GM18868 (cell line): ENCODE data around the gene SOX11.
"Not testable (repeated sequence)": the region's sequence is repeated elsewhere in the genome, so short reads cannot be mapped to it uniquely, and the experiment has no call there.

Experiments
- ATAC-seq: cut with Tn5 transposase; IDR thresholded peaks from one replicate; pipeline ENCODE4 v1.9.1; 2021; ENCODE audit warnings: mild to moderate bottlenecking, moderate library complexity; ENCODE audit not compliant: unreplicated experiment

SOX11 gene

DNA sequence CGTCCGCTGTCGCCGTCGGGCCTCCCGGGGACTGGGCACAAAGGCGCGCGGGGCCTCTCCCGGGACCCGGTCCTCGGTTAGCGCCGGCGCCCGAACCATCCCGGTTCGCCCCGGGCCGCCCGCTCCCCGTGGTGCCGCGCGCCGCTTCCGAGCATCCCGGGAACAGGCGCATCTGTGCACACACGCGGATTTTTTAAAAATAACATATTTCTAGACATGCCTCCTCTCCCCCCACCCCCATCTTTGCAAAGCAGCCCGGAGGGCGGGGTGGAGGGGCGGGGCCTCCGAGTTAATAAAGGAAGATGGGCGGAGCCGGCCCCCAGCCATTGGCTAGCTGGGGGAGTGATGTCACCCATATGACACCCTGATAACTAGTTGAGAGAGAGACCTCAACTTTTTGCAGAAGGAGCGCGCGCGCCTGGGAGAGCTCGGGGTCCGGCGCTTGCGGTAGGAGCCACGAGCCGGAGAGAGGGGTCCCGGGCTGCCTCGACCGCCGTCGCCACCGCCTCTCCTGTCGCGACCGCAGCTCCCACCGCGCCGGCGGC is at the start of gene SOX11:
Gene SOX11, plus strand, starts transcription at position 400 of the 545 bp plus-strand sequence. CDS start 338 bp downstream, outside the sequence.
- ATAC-seq: no peak

DNA sequence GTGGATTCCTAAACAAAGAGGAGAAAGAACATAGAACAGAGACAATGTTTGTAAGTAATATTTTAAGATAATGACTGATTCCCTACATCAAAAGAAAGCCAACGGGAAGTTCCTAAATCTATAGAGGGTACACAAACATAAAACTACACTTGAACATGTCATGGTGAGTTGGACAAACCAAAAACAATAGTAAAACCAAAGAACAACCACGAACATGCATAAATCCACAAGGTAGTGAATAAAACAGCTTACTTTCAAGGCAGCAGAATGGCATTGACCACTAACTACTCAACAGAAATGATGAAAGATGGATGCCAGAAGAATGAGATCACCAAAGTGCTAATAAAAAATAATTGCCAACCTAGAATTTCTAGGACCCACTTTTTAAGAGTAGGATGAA is 39.5 kb upstream of the SOX11 start:
- ATAC-seq: not testable (repeated sequence)

DNA sequence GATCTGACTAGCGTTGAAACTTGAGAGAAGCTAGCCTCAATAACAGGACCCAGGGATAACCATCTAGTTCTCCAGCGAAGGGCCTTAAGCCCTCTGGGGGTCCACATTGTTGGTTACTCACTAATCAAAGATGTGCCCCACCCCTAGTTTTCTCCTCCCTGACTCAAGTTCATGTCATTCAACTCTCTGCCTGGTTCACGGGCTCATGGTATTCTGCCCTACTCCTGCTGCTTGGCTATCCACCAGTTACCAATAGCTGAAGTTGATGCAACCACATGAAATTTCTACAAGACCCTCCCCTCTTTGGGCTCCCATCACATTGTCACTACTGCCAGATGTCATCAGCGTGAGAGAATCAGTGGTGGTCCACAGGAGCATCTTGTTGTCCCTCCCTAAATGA is 38.4 kb upstream of the SOX11 start:
- not testable (repeated sequence) for ATAC-seq

DNA sequence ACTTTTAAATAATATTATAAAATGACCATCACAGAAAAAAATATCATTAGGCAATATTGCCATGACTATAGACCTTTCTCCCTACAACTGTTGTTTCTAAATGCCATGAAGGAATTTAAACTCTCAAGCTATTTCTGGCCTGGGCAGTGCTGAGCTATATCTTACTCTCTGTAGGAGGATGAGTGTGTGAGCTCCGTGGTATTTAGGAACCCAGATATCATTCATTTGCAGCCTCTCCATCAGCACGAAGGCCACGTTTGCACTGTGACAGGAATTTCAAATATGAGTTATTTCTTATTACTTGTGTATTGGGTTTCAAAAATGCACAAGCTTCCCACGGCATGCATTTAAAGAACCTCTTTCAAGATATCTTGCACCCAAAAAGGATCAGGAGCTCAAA is 35.0 kb upstream of the SOX11 start:
- no peak for ATAC-seq

DNA sequence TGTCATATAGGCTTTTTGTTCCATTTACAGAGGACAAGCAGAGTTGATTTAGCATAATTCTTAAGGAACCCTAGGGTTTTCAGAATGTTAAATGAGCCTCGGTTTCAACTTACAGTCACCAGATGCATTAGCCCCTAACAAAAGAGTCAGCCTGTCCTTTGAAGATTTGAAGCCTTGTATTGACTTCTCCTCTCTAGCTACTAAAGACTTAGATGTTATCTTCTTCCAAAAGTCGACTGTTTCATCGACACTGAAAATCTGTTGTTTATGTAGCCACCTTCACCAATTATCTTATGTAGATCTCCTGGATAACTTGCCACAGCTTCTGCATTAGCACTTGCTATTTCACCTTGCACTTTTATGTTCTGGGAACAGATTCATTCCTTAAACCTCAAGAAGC is 31.6 kb upstream of the SOX11 start:
- ATAC-seq: no peak

DNA sequence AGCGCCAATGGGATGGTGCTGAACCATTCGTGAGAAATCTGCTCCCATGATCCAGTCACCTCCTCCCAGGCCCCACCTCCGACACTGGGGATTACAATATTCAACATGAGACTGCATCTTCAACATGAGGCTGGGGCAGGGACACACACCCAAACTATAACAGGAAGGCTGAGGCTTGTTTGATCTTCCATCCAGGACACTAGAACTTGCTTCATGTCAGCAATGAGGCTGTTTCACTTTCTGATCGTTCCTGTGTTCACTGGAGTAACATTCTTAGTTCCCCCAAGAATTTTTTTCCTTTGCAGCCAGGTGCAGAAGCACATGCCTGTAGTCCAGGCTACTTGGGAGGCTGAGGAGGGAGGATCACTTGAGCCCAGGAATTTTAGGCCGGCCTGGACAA is 30.8 kb upstream of the SOX11 start:
- peak; percentile 50 for ATAC-seq

DNA sequence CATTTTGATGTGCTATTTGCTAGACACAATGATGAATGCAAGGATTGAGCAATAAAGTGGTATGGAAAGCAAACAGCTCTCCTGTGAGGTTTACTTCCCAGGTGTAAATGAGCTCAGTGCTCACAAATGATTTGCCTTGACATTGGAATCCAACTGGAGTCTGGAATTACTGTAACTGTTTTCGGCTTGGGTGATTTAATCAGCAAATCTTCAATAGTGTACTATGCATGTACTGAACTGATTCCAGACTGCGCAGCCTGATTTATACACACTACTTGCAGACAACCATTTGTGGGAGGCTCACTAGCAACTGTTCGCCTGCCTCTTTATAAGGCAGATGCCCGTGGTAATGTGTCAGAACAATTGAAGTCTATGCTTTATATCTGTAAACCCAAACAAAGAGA is 27.9 kb upstream of the SOX11 start:
- ATAC-seq: no peak

DNA sequence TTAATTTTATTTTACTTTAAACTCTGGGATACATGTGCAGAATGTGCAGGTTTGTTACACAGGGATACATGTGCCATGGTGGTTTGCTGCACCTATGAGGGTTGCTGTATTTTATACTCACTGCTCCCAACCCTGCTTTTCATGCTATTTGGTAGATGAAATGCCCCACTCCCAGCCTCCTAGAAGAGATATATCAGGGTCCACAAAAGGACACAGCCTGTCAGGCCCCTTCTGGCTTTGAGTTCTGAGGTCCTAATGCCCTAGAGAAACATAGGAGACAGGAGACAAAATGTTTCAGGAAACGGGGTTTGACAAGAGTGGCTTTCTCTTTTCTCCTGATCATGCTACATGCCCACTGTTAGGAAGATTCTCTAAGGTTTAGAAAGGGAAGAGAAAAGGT is 27.1 kb upstream of the SOX11 start:
- no peak for ATAC-seq

DNA sequence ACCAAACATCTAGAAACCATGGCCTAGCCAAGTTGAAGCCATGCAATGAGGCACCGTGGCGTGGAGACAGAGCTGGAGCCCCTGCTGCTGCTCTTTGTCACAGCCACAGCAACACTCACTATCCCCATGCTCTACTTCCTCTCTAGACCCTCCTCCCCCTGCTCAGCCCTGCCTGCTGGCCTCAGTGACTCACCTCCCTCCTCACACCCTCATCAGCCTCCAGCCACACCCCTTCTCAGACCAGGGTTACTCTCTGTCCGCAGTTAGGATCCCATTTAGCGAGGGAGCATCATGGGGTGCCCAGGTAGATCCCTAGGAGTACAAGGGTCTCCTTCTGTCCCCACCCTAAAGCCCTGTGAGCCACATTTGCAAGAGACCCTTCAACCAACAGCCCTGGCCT is 25.4 kb upstream of the SOX11 start:
- ATAC-seq: no peak

DNA sequence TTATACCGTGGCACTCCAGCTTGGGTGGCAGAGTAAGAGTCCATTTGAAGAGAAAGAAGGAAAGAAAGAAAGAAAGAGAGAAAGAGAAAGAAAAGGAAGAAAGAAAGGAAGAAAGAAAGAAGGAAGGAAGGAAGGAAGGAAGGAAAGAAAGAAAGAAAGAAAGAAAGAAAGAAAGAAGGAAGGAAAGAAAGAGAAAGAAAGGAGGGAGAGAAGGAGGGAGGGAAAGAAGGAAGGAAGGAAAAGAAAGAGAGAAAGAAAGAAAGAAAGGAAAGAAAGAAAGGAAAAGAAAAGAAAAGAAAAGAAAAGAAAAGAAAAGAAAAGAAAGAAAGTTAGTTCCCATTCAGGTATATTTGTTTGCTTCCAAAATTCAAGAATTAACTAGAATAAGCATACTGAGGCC is 24.5 kb upstream of the SOX11 start:
- not testable (repeated sequence) for ATAC-seq

DNA sequence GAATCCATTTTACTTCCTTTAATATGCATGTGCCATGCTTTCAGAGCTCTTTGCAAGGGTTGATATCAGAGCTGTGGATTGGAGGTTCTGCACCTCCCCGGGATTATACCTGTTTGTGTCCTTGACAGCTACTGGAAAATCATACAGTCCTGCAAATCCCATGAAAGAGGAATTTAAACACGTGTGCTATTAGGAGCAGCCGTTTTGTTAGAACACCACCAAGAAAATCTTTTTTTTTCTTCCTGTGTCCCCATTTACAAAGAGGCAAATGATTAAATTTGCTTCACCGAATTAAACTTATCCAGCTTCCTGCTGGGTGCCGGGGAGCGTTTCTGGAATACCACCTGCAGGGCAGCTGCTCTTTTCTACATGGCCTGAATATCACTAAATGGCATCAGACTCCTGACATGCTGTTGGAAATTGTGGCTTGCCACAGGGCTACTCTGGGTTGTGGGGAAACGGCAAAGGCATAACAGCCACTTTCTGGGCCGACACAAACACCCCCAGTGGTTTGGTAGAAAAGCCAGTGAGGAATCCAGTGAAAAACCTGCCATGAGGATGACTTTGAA is 23.4 kb upstream of the SOX11 start:
- ATAC-seq: no peak

DNA sequence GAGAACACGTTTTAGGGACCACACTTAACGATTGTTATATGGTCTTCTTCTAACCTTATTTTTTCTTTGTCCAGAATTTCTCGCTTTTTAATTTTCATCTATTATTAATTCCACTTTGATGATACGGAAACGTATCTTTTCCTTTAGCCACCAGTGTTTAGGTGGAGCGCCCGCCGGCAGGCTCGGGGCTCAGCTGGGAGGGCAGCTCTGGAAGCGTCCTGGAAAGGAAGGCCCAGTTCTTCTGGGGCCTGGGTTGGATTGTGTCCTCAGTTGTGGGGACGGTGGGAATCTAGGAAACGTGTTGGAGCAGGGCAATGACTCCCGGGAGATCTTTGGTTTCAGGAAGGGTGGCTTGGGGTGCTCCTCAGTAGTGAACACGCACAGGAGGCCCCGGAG is 19.4 kb upstream of the SOX11 start:
- ATAC-seq: no peak

DNA sequence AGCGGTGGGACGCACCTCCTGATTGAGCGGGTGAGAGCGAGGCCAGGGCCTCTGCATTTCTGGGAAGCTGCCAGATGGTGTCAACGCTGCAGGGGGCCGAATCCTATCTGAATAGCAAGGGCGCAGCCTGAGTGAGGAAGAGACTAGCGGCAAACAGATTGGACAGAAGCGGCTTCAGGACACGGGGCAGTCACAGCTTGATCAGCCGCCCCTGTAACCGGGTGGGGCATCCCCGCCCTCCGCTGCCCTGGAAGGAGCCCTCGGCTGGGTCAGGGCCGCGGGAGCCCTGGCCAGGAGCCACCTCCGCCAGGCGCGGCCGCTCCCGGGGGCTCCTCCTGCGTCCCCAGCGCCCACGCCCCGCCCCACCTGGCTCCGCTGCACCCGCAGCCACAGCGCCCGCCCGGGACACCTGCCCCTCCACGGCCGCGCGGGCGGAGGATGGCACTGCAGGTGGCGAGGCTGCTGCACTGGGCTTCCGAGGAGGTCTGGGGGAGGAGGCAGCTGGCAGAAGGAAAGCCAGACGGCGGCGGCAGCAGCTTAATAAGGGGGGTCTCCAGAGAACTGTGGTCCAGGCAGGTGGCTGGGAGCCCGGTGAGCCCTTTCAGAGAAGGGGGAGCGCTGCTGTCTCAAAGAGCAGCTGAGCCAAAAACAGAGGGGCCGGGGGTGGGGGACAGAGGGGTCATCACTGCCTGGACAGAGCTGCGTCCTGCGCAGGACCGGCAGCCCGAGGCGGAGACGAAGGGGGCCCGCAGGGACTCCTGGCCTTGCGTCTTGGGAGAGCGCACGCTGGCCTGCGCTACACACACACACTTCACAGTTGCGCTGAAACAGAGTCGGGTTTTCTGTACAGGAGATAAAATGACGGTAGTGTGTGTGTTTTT is 18.8 kb upstream of the SOX11 start:
- ATAC-seq: no peak

DNA sequence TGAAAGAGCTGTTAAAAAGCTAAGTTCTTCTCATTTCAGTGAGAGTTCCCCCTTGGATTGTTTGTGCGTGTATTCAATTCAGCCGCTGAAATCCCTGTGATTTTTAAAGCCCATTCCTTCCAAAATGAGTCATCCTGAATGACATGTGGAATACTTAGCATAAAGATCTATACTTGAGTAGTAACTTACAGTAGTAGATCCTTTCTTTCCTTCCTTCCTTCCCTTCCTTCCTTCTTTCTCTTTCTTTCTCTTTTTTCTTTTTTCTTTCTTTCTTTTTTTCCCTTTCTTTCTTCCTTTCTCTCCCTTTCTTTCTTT is 18.2 kb upstream of the SOX11 start:
- no peak for ATAC-seq

DNA sequence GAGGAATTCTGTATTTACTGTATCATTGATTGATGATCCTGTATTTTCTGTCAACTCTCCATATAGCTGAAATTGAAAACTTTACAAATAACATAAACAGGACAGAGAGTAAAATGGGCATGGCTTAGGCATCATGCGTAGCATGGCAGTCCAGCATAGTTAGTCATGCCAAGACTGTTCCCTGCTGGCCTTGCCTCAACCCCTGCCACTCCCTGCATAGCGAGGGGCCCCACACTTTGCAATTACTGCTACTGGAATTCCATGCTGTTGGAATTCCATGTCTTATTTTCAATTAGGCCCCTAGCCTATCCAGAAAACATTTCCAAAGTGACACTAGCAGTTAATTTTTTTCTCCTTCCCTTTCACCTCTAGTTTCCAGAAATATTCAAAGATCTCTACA is 15.1 kb upstream of the SOX11 start:
- no peak for ATAC-seq

DNA sequence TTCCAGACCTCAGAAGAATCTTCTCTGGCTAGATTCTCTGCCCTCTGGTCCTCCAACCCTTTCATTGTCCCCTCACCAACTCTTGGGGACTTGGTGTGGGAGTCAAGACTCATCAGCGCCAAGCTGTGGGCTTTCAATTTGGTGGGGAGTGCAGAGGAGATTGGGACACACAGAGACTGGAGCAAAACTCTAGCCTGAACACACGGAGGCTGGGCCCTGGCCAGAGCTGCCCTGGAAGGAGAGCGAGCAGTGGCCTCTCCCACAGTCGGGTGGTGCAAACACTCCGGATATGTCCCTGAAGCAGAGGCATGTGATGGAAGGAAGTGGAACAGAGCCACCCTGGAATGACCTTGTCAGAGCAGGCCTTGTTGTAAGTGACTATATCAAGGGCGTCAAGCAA is 8.7 kb upstream of the SOX11 start:
- ATAC-seq: no peak

DNA sequence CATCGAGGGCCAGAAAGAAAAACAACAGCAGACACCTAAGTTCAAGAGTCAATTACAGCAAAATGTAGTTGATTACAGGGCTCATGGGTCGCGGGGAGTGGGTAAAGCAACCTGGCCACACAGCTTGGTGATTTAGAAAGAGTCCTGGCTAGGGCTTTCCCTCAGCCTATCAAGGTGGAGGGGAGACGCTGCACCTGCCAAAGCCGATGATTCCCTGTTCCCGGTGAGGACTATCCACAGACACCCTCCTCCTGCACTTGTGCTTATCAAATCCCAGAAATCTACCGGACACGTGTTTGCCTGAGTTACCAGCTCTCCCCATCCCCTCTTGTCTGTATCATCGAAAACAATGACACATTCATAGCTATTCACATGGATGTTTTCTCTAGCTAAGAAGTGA is 7.0 kb upstream of the SOX11 start:
- no peak for ATAC-seq

DNA sequence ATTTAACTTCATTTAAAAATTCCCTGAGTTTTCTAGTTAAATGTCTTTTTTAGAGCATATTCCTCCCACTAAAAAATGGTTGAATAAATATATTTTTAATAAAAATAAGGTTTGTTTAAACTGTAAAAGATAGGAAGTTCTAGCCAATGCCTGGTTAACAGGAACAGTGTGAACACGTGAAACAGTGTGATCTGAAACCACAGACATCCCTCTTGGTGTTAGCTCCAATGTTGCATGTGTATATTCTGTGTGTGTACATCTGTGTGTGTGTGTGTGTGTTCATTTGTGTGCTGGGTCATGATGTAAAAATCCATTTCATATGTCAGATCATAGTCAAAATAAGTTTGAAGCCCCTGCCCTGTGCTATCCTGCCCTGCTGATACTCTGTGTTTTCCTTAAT is 6.1 kb upstream of the SOX11 start:
- ATAC-seq: no peak

DNA sequence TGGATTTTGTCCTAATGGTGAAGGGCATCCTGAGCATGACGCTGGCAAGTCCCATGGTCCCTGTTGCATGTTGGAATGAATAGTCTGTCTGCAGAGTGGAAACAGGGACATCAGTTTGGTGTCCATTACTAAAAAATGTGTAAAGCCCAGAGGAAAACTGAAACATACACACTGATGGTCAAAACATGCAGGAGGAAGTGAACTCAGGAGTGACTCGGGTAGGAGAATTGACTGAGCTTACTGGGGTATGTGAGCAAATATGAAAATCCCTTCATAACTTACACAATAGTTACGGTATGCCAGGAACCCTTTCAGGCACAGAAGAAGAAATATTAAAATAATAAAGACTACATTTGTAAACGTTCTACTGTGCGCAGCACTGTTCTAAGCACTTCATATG is 5.6 kb upstream of the SOX11 start:
- no peak for ATAC-seq

DNA sequence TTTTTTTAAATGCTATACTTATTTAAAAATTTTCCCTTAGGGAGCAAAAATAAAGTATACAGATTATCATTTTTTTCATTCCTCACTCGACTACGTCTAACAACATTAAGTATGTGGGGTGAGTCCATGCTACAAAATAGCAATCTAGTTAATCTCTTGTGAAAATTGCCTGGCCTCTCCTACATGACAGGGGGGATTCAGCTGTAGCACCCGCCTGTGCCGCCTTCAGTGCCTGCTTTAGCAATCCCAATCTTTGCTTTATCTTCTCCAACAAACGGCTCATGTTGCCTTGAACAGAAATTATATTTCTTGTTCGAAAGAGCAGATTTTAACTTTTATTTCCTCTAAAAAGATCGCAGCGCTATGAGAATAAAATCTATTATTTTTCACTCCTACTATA is 2.4 kb upstream of the SOX11 start:
- ATAC-seq: no peak

DNA sequence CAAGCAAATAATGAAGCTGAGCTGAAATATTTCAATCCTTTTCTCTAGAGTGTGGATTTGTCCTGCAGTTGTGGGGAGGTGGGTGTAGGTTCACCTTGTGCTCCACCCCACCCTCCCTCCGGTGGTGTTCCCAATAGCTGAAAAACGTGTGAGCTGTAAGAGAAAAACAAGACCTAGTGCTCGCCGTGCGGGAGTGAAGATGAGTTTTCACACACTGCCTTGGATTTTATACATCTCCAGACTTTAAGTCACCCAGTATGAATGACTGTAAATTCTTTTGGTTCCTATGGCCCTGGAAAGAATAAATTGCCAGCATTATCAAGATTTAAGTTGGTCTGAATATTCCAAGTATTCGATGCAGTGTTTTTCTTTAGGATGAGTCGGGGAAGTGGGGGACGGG is 1.9 kb upstream of the SOX11 start:
- no peak for ATAC-seq

DNA sequence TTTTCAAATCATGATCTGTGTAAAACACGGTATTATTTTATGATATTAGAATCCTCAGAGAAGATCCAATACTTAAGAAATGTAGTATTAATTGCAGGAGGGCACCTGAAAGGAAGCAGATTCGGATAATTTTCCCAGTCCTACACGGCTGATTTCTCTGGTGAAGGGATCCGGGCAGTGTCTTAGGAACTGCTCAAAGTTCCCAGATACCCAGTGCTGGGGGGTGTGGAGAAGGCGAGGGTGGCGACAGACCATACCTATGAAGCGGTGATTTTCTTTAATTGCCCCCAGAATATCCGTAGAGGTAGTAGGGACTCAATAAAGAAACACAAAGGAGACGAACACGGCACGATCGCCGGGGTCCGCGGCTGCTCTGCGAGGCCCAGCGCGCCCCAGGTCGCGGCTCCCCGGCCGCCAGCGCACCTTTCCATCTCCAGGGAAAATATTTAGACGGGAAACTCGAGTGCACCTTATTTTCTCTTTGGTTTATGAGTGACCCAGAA is 1.4 kb upstream of the SOX11 start:
- ATAC-seq: no peak
